Panc1 (cell line): ENCODE data around the gene RNGTT. TPM values are rescaled to one million over a fixed set of nuclear protein-coding genes. Genes with fewer than 3 reads are reported as not detected.

Experiments used
- ATAC-seq: fragments of 200-7000 bp; cut with Tn5 transposase; 2 replicates; pipeline ENCODE4 v1.9.1; 2020; ENCODE audit warnings: mild to moderate bottlenecking, moderate library complexity
- BruUV-seq: library from RNA; stranded (reverse); fragments of 400-500 nt; replicated peaks from 2 replicates; lab custom pipeline; 2021; lab: Mats Ljungman, UMichigan
- CTCF ChIA-PET: fragments of 300-600 bp; sonication (Branson Sonifier 250); formaldehyde crosslinking; loops from one replicate; lab custom pipeline; 2022; ENCODE audit warnings: antibody characterized with exemption; lab: Charles Lee
- POLR2A ChIA-PET: fragments of 300-600 bp; sonication (Branson Sonifier 250); formaldehyde crosslinking; loops from one replicate; lab custom pipeline; 2022; ENCODE audit warnings: antibody characterized with exemption; lab: Charles Lee
- DNase-seq: peaks from one replicate; pipeline ENCODE4 v3.0.0-alpha.2; 2010; ENCODE audit warnings: low read depth, low spot score
- H3K27ac ChIP-seq: 2 replicates; pipeline ENCODE4 v1.5.1; 2011; ENCODE audit warnings: mild to moderate bottlenecking, low read length, inconsistent platforms
- H3K27me3 ChIP-seq: fragments of 200-500 bp; sonication (Bioruptor generic); 2 replicates; pipeline ENCODE4 v1.6.0; 2014; ENCODE audit warnings: low read length, inconsistent platforms; ENCODE audit not compliant: control insufficient read depth, insufficient read depth
- H3K36me3 ChIP-seq: fragments of 200-500 bp; sonication (Bioruptor generic); 2 replicates; pipeline ENCODE4 v1.5.1; 2014; ENCODE audit warnings: inconsistent platforms, mild to moderate bottlenecking, low read length, moderate library complexity; ENCODE audit not compliant: control insufficient read depth, insufficient read depth
- H3K4me1 ChIP-seq: 2 replicates; pipeline ENCODE4 v1.5.1; 2011; ENCODE audit warnings: inconsistent platforms, mild to moderate bottlenecking, low read length, moderate library complexity; ENCODE audit not compliant: control insufficient read depth, insufficient read depth
- H3K4me3 ChIP-seq, 2 experiments: 2 replicates each; pipeline ENCODE4 v1.5.1; 2011 to 2012; ENCODE audit warnings: low read depth in 2 of 2, low read length in 2 of 2, mild to moderate bottlenecking in 2 of 2, inconsistent platforms in 1 of 2, moderate library complexity in 1 of 2
- H3K9me3 ChIP-seq: fragments of 200-500 bp; sonication (Bioruptor generic); 2 replicates; pipeline ENCODE4 v1.5.1; 2014; ENCODE audit warnings: low read depth, mild to moderate bottlenecking, inconsistent platforms, low read length, moderate library complexity; ENCODE audit not compliant: control insufficient read depth, insufficient read depth
- CTCF ChIP-seq: fragments of 450-650 bp; IDR thresholded peaks from 2 replicates; pipeline ENCODE4 v1.5.1; 2017; ENCODE audit warnings: mild to moderate bottlenecking
- POLR2AphosphoS5 ChIP-seq: IDR thresholded peaks from 2 replicates; pipeline ENCODE4 v1.6.1; 2012; ENCODE audit warnings: mild to moderate bottlenecking, low read depth, low read length, moderate library complexity
- REST ChIP-seq, 2 experiments: IDR thresholded peaks; 2 replicates each; pipeline ENCODE4 v1.6.1; 2011 to 2012; ENCODE audit warnings: low read depth in 2 of 2, control low read depth in 1 of 2, low read length in 1 of 2, mild to moderate bottlenecking in 1 of 2, moderate library complexity in 1 of 2; ENCODE audit not compliant: insufficient read depth in 1 of 2
- SIN3A ChIP-seq: IDR thresholded peaks from 2 replicates; pipeline ENCODE4 v1.6.1; 2012; ENCODE audit warnings: low read depth, mild to moderate bottlenecking, low read length, moderate library complexity, borderline replicate concordance; ENCODE audit not compliant: insufficient read depth
- TCF7L2 ChIP-seq: IDR thresholded peaks from 2 replicates; pipeline ENCODE4 v1.6.1; 2011; ENCODE audit warnings: mild to moderate bottlenecking, low read depth, low read length, inconsistent platforms
- in situ Hi-C: cut with HindIII; loops from 2 replicates; pipeline ENCODE4 v1.10.0; 2016; ENCODE audit warnings: low sequenced_read_pairs, low pct_unique_long_range_greater_than_20kb
- intact Hi-C: fragments of 100-400 bp; cut with micrococcal nuclease; formaldehyde crosslinking; loops from one replicate; pipeline ENCODE4 v1.10.0; 2022; ENCODE audit not compliant: unreplicated experiment
- total RNA-seq: library from RNA; stranded (reverse); gene quantifications from one replicate; pipeline ENCODE4 v1.2.1, GENCODE V29; 2021; ENCODE audit not compliant: unreplicated experiment

The RNGTT gene
- total RNA-seq, 1 experiment from 2014 or later: 21.2 TPM

- intact Hi-C loops: loop anchor here (10.0 kb wide), 2 partner anchors 139 to 379 kb away; no protein-coding TSS in a partner anchor
- ChIA-PET POLR2A (no interaction called here), CTCF (no interaction called here)
- DNase-seq (no peak), ATAC-seq (peak; percentile 32; the same call in 1 of the 2 replicates)
- no peak overlapping the region for H3K4me3 ChIP-seq
- no peaks in the 10 kb centered on the region for H3K27me3 ChIP-seq
- H3K4me1 ChIP-seq: no peaks in the 10 kb centered on the region
- H3K9me3 ChIP-seq: no peaks in the 10 kb centered on the region
- H3K27ac ChIP-seq: no peak overlapping the region
- no peak for TF ChIP-seq TCF7L2
- no peak for TF ChIP-seq SIN3A
- TF ChIP-seq CTCF: no peak
- TF ChIP-seq REST (IDR thresholded peaks at IDR 0.05; ENCODE audit: insufficient read depth in 1 of 2, low read depth in 2 of 2, low read length in 1 of 2): no peak
- TF ChIP-seq POLR2AphosphoS5: no peak
- no TSS peak for BruUV-seq
- in situ Hi-C loops: no loop called here
- no peaks in the 10 kb centered on the region for H3K36me3 ChIP-seq
Measured at GRCh38 chr6:88985901-88986300, 22.5 kb upstream of the RNGTT start.

- TF ChIP-seq POLR2AphosphoS5 (no peak), REST (IDR thresholded peaks at IDR 0.05; ENCODE audit: insufficient read depth in 1 of 2, low read depth in 2 of 2, low read length in 1 of 2) (no peak), CTCF (no peak), SIN3A (no peak), TCF7L2 (no peak)
- CTCF ChIA-PET: interaction anchor here (0.7 kb wide), 1 partner anchor 258 kb away, joined by 3 read pairs; no protein-coding TSS in a partner anchor
- POLR2A ChIA-PET: no interaction called here
- intact Hi-C loops (loop anchor here (10.0 kb wide), 2 partner anchors 140 to 380 kb away; no protein-coding TSS in a partner anchor), in situ Hi-C loops (no loop called here)
- no peak overlapping the region for H3K27ac ChIP-seq
- no peaks in the 10 kb centered on the region for H3K9me3 ChIP-seq
- no peaks in the 10 kb centered on the region for H3K36me3 ChIP-seq
- DNase-seq (no peak), ATAC-seq (no peak)
- no TSS peak for BruUV-seq
- H3K4me1 ChIP-seq: no peaks in the 10 kb centered on the region
- no peaks in the 10 kb centered on the region for H3K27me3 ChIP-seq
- H3K4me3 ChIP-seq: no peak overlapping the region
Measured at GRCh38 chr6:88984606-88985005, 21.2 kb upstream of the RNGTT start.
